Dermis microvascular lymphatic vessel endothelial cell (primary cell): ENCODE results near the gene ADA. TPM values are rescaled to one million over a fixed set of nuclear protein-coding genes. Genes with fewer than 3 reads are reported as not detected.
"Not testable (repeated sequence)": the region's sequence is repeated elsewhere in the genome, so short reads cannot be mapped to it uniquely, and the experiment has no call there.

Experiments
- DNase-seq, 2 donors: peaks; one replicate each; pipeline versions ENCODE4 v3.0.0 to v3.0.0-alpha.2; 2010; ENCODE audit warnings: low read depth in 2 of 2
- total RNA-seq: library from RNA; depleted of rRNA; stranded (reverse); fragments of >200 nt; gene quantifications from 2 replicates; pipeline ENCODE4 v1.2.1, GENCODE V29; 2014

ADA gene
- total RNA-seq, 1 donor from 2014 or later, result 22.9 TPM

- no peak for DNase-seq
These were observed 27.6 kb upstream of the ADA start for GRCh38 chr20:44678990-44679611.

GRCh38 chr20:44678242-44678641 is 26.7 kb upstream of the ADA start:
- no peak for DNase-seq

GRCh38 chr20:44672318-44672902 is 20.9 kb upstream of the ADA start:
- not testable (repeated sequence) for DNase-seq

DNA sequence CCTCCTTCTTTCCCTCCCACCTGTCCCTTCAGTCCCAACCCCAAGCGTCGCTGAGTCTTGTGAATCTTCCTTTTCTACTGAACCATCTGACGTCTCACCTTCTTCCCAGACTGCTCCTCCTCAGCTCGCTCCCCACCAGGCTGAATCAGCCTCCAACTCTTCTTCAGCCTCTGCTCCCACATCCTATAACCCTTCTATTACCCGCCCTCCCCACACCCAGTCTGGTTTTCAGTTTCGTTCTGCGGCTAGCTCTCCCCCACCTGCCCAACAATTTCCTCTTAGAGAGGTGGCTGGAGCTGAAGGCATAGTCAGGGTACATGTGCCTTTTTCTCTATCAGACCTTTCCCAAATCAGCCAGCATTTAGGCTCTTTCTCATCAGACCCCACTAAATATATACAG is 20.0 kb upstream of the ADA start:
- not testable (repeated sequence) for DNase-seq

DNA sequence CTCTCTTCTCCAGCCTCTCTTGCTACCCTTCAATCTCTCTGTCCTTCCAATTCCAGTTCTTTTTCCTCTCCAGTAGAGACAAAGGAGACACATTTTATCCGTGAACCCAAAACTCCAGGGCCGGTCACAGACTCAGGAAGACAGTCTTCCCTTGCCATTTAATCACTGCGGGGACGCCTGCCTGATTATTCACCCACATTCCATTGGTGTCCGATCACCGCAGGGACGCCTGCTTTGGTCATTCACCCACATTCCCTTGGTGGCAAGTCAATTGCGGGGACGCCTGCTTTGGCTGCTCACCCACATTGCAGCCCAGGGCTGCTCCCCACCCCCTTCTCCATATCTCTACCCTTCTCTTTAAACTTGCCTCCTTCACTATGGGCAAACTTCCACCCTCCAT is 19.4 kb upstream of the ADA start:
- DNase-seq, result not testable (repeated sequence)

DNA sequence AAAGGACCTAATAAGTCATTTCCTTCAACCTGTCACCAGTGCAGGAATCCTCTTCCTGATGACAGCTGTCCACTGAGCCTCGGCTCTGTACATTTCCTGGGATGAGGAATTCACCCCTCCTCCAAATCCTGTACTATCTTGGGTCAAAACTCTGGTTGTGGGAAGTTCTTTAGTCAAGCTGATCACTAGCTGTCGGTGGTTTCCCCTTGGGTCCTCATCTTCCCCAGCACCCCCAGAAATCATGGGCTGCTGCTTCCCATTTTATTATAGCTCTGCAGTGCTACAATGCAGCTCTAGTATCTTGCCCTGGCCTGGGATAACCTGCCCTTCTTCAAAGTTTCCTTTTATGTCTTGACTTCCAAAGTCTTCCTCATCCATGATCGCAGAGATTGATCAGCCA is 14.6 kb upstream of the ADA start:
- no peak for DNase-seq

GRCh38 chr20:44664131-44664530 is 12.6 kb upstream of the ADA start:
- no peak for DNase-seq

- DNase-seq, result no peak
These were observed 10.8 kb upstream of the ADA start for GRCh38 chr20:44662261-44662660.

DNA sequence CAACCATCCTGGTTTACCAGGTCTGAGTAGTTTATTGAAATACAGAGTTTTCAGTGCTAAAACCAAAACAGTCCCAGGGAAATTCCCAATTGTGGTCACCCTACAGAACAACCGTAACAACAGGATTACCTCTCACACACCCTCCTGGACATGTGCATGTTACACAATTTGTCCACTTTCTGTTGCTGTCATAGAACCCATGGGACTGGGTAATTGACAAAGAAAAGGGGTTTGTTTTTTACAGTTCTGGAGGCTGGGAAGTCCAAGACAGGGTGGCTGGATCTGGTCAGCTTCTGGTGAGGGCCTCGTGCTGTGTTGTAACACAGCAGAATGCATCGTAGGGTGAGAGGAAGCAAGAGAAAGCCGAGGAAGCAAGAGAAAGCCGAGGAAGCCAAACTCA is 9.1 kb upstream of the ADA start:
- DNase-seq, result no peak

GRCh38 chr20:44659931-44660330 is 8.4 kb upstream of the ADA start:
- DNase-seq, result no peak

GRCh38 chr20:44658810-44659209 is 7.3 kb upstream of the ADA start:
- DNase-seq, result no peak

GRCh38 chr20:44657875-44658274 is 6.4 kb upstream of the ADA start:
- DNase-seq, result no peak

DNA sequence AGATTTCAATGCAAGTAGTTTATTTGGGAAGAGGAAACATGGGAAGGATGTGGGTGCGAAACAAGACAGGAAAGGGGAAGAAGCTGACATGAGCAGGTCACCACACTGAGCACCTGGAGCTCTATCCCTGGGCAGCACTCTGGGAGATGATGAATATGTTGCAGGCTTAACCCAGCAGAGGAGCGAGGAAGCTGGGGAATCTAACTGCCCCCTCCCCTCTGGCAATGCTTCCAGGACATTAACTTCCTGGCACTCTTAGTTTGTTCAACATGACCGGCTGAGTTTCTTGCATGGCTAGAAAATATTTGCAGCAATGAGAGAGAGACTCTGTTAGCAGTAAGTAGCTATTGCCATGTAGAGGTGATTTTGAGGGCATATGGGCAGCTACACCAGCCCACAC is 4.9 kb upstream of the ADA start:
- DNase-seq, result no peak

DNA sequence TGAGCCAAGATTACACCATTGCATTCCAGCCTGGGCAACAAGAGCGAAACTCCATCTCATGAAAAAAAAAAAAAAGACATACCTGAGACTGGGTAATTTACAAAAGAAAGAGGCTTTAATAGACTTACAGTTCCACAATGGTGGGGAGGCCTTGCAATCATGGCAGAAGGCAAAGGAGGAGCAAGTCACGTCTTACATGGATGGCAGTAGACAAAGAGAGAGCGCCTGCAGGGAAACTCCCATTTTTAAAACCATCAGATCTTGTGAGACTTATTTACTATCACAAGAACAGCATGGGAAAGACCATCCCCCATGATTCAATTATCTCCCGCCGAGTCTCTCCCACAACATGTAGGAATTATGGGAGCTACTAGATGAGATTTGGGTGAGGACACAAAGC is 2.7 kb upstream of the ADA start:
- not testable (repeated sequence) for DNase-seq

- DNase-seq, result no peak
These were observed 2.0 kb upstream of the ADA start for GRCh38 chr20:44653546-44653945.

DNA sequence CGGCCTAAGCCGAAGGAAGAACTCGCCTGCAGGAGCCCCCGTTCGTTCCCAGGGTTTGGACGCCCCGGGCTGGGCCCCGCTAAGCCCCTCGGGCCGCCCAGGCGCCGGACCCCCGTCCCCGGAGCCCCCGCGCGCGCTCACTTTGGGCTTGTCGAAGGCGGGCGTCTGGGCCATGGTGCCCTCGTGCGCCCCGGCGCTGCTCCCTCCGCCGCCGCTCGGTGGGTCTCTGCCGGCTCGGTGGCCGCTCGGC is 140 bp downstream of the ADA start:
- DNase-seq, result no peak

GRCh38 chr20:44650771-44651433 is 597 bp downstream of the ADA start:
- no peak for DNase-seq

DNA sequence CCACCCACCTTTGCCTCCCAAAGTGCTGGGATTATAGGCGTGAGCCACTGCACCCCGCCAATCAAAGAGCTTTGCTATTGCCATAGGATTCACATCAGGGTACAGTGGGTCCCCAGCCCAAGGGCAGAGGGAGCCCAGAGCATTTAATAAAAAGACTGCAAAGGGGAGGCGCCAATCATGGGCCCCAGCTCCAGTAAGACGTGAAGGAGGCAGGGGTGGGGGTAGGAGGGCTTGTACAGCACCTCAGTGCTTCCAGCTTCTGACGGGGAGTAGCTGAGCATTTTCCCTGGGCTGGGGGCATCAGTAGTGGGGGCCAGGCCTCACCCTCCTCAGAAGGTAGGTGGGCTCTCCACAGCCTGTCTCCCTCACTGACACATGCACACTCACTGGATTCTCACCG is 1.5 kb downstream of the ADA start:
- DNase-seq, result no peak

DNA sequence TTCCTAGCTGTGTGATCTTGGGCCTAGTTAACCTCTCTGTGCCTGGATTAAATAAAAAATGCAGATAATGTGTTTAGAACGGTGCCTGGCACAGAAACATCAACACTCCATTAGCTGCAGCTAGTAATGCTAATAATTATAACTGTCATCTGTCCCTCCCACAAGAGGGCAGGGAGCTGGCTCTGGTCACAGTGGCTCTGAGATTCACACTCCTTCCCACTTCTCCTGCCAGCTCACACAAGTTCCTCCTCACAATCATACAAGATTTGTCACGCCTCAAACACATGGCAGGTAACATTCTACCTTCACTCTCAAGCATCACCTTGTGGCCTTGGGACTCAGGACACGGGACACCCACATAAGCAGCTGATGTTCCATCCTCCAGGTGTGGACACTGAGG is 2.4 kb downstream of the ADA start:
- no peak for DNase-seq

GRCh38 chr20:44648579-44648978 is 2.9 kb downstream of the ADA start:
- DNase-seq, result no peak

GRCh38 chr20:44648068-44648467 is 3.4 kb downstream of the ADA start:
- DNase-seq, result no peak

DNA sequence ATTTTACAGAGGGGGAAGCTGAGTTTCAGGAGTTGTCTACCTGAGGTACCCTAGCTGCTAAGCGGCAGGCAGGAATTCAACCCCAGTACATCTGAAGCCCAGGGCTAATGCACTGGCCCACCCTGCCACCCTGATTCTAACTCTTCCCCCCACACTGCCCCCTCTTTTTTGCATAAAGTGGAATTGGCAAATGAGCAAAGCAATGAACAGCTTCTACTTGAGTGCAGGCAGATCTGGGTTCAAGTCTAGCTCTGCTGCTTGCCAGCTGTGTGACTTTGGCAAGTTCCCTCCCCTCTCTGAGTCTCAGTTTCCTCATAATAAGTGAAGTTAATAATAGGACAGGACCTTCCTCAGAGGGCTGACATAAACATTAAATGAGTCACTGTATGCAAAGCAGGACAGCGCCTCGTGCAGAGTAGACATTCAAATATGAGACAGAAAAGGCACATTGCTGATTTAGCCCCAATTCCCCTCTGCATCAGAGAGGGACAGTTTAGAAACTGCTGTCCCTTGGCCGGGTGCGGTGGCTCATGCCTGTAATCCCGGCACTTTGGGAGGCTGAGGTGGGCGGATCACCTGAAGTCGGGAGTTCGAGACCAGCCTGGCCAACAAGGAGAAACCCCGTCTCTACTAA is 4.7 kb downstream of the ADA start:
- DNase-seq, result peak in 1 of 2 donors; percentile 84

GRCh38 chr20:44646023-44646640 is 5.4 kb downstream of the ADA start:
- DNase-seq, result peak in 1 of 2 donors; percentile 62
